Renal cortical epithelial cell (primary cell): ENCODE data around the gene NONO. TPM values are rescaled to one million over a fixed set of nuclear protein-coding genes. Genes with fewer than 3 reads are reported as not detected.
"Not testable (repeated sequence)": the region's sequence is repeated elsewhere in the genome, so short reads cannot be mapped to it uniquely, and the experiment has no call there.

Source experiments
- DNase-seq: peaks from one replicate; pipeline ENCODE4 v3.0.0-alpha.2; 2011; ENCODE audit warnings: low read depth
- total RNA-seq: library from RNA; depleted of rRNA; stranded (reverse); fragments of >200 nt; gene quantifications from 2 replicates; pipeline ENCODE4 v1.2.3, GENCODE V29; 2014

Gene NONO
- 409 and 442 TPM in 2 replicates for total RNA-seq

DNA sequence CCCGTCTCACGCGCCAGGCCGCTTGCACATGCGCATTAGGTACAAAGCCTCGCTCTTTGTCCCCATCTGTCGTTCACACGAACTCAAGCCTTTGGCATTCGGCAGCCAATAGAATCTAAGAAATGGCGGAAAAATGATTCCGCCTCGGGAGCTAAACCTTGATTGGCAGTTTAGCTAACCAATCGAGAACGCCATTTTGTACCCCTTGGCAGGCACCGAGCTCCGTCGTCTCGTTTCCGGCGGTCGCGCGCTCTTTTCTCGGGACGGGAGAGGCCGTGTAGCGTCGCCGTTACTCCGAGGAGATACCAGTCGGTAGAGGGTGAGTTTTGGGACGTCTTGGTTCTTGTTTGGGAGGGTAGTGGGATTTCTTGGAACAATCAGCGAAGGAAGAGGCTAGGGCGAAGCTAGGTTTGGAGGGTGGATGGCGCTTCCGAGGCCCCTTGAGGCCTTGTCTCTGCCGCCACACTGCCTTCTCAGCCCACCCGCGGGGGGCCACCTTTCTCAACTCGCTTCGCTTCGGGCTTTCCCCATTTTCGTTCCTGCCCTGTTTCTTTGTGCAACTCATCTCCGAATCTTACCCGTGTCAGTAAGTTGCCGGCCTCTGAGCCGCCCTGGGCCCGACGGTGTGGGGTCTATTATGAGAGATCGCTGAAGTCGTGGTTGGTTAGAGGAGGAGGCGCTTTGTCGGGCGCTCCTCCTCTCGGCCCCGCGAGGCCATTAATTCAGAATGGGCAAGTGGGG, at the start of gene NONO:
TSS of gene NONO (plus strand) at position 233 of the 741 bp plus-strand sequence. CDS start 7,003 bp downstream, outside the sequence.
- DNase-seq = peak; percentile 96

- no peak for DNase-seq
Observed at GRCh38 chrX:71235482-71235881, 48.0 kb upstream of the NONO start.

GRCh38 chrX:71236836-71237235, 46.6 kb upstream of the NONO start:
- DNase-seq = no peak

DNA sequence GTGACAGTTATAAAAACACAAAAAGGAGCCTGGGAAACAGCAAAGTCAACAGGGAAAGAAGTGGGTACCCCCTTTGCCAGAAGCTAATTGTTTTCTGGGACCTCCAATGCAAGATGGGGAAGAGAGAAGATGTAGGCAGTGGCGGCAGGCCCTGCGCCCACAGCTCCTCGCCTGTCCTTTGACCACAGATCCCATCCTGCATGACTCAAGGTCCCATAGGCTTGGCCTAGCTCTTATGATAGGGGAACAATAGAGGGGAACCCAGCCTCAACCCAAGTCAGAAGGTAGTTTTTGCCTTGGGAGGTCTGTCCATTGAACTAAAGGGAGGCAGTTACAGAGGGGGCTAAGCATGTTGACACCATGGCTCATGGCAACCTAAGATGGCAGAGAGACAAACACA, 43.7 kb upstream of the NONO start:
- DNase-seq = no peak

GRCh38 chrX:71241301-71241700, 42.1 kb upstream of the NONO start:
- DNase-seq = no peak

DNA sequence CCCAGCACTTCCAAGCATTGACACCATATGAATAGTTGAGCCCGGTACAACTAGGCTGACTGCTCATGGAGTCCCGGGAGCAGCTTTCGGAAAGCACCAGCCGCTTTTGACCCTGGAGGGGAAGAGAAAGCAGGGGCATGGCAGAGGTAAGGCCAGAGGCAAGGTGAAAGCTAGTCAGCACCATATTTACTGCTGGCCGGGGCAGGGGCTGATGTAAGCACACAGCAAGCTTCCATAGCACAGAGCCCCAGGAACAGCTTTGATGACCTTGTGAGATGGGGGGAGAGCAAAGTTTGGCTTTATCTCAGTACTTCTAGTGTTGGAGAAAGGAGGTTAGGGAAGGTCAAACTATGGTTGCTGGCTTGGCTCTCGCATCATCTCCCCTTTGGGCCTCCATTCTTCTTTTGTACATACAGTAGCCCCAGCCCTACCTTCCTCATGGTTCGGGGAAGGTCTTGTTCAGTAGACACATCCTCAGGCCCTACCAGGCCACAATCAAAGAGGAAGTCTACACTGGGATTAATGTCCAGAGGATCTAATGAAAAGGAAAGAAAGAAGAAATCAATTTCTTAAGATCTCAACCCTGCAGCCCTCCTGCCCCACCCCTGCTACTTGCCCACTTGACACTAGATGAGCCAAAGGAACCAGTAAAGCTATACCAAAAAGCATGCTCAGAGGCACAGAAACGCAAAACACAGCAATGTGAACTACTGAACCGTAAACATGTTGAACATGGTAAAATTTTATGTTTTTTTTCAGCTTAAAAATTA, 38.9 kb upstream of the NONO start:
- no peak for DNase-seq

DNA sequence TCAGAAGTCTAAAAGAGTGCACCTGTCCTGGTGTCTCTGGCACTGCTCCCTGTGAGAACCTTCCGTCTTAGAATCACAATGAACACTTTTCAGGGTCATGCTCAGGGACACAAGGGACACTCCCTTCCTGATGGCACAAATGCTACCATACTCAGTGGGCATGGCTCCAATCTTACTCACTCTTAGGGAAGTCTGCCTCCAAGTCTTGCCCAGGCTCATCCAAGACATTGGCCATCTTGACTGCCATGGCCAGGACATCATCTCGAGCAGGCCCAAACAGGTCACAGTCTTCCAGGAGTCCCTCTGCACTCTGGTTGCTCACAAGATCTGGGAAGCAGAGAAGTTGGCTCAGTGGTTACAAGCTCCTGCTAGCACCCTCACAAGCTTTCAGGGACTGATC, 38.3 kb upstream of the NONO start:
- DNase-seq = no peak

GRCh38 chrX:71250841-71251240, 32.6 kb upstream of the NONO start:
- DNase-seq = no peak

GRCh38 chrX:71251466-71251973, 31.9 kb upstream of the NONO start:
- no peak for DNase-seq

DNA sequence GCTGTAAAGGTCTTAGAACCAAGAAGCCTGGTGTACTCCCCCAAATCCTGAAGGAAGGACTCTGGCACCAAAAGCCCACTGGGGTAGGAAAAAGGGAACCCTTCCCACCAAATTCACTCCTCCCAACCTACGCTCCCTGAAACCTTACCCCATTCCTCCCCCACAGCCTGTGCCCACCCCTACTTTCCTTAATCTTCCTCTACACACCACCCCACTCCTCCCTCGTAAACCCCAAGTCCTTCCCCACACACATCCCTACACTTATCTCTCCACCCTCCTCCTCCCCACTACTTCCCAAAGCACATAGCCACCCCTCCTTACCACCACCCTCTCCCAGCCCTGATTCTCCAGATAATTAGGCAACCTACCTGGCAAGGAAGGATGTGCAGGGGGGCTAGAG, 31.2 kb upstream of the NONO start:
- DNase-seq = no peak

- DNase-seq = no peak
Observed at GRCh38 chrX:71253253-71254091, 30.0 kb upstream of the NONO start.

DNA sequence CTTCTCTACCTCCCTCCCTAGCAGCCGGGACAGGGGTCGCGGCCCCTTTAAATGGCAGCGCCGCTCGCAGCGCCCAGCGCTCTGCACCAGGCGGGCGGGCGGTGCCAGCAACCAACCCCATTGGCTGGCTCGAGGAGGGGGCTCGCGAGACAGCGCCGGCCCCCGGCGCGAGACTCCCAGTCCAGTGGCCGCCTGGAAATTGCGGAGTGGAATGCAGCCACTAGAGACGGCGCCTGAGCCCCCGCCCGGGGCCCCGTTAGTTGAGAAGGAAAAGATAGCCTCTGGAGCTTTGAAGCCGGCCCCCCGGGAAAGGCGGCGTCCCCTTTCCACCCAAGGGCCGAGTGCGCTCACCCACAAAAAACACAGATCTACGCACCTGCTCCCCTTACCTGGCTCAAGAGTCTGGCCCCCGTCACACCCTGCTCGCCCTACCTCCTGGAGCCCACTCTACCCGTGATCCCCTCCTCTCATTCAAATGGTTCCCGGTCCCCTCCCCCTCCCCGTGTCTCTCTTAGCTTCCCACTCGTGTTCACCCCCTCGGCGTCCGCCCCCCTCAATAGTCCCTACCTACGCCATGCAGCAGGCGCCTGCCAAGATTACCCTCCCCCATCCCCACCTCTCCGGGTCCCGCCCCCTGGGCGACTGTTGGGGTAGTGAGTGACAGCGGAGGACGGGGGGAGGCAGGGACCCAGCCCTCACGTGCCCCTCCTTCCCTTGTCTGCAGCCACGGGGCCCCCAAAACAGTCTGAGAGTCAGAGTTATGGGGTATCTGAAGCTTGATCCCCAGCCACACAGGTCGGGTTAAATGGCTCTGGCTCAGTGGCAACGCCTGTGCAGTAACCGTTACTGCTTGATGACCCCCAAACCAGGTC, 29.1 kb upstream of the NONO start, which contains the start of gene ZMYM3:
TSS of gene ZMYM3 (minus strand) at position 49 of the 872 bp plus-strand sequence. CDS start 885 bp downstream, outside the sequence.
- DNase-seq = peak; percentile 44

- DNase-seq = no peak
Observed at GRCh38 chrX:71256051-71256450, 27.4 kb upstream of the NONO start.

DNA sequence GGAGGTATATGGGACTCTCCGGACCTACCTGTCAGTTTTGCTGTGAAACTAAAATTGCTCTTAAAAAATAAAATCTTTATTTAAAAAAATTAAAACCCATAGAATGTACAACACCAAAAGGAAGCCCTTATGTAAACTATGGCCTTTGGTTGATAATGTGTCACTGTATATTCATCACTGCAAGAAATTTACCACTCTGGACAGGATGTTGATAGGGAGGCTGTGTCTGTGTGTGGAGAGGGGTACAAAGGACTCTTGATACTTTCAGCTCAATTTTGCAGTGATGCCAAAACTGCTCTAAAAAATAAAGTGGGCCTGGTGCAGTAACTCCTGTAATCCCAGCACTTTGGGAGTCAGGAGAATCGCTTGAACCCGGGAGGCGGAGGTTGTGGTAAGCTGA, 26.6 kb upstream of the NONO start:
- DNase-seq = no peak

DNA sequence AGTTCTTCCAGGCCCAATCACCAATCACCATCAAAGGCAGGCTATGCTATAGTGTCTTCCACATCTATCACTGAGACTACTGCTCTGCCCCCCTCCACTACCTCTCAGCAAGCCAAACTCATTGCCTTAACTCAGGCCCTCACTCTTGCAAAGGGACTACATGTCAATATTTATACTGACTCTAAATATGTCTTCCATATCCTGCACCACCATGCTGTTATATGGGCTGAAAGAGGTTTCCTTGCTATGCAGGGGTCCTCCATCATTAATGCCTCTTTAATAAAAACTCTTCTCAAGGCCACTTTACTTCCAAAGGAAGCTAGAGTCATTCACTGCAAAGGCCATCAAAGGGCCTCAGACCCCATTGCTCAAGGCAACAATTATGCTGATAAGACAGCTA, 14.8 kb upstream of the NONO start:
- DNase-seq = not testable (repeated sequence)

DNA sequence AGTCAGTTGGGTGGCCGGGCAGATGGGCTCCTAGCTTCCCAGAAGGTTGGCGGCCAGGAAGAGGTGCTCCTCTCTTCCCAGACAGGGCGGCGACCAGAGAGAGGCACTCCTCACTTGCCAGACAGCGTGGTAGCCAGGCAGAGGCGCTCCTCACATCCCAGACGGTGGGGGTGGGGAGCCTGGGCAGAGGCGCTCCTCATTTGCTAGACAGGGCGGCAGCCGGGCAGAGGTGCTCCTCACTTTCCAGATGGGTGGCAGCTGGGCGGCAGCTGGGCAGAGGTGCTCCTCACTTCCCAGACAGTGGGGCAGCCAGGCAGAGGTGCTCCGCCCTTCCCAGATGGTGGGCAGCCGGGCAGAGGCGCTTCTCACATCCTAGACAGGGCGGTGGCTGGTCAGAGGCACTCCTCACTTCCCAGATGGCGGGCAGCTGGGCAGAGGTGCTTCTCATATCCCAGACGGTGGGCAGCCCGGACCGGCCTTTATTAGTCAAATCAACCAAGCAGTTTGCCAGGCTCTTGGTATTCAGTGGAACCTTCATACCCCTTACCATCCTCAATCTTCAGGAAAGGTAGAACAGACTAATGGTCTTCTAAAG, 13.5 kb upstream of the NONO start:
- DNase-seq = no peak

GRCh38 chrX:71272313-71272712, 11.1 kb upstream of the NONO start:
- not testable (repeated sequence) for DNase-seq

DNA sequence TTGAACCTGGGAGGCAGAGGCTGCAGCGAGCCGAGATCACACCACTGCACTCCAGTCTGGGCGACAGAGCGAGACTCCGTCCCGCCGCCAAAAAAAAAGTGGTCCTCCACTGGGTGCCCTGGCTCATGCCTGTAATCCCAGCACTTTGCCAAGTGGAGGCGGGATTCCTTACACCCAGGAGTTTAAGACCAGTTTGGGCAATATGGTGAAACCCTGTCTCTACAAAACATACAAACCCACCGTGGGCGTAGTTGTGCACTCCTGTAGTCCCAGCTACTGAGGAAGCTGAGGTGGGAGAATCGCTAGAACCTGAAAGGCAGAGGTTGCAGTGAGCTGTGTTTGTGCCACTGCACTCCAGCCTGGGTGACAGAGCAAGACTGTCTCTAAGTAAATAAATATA, 2.1 kb upstream of the NONO start:
- not testable (repeated sequence) for DNase-seq

DNA sequence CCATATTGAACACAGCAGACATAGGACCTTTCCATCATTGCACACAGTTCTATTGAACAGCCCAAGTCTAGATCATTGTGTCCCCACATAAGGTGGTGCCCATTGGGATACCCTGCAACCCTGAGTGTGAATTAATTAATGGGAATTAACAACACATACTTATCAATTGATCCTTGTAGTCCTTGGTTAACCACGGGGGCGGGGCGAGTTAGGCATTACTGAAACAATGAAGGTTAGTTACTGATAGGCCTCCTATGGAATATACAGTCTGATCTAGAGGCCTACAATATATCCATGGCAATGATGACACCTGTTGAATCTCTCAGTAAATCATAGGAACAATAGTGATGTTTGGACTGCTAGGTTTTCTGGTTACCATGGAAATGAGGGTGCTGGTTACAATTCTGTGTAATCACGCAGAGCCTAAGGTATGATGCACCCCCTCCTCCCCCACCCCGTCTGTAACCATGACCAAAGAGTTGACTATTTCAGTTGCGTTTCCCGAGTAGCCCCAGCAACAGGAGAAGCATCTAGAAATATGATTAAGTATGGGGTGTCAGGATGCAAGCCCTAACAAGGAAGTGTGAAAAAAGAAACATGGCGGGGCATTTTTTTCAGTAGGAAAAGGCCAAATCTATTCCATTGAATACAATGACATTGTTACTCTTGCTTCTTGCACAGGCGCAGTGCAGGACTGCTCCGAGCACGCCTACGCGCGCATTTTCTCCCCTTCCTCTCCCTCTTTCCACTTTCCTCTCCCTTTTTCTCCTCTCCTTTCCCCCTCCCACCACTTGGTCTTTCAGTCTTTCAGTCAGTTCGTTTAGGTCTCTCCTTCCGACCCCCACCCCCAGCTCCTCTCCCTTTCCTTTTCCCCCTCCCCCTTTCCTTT, 677 bp upstream of the NONO start:
- peak; percentile 73 for DNase-seq

DNA sequence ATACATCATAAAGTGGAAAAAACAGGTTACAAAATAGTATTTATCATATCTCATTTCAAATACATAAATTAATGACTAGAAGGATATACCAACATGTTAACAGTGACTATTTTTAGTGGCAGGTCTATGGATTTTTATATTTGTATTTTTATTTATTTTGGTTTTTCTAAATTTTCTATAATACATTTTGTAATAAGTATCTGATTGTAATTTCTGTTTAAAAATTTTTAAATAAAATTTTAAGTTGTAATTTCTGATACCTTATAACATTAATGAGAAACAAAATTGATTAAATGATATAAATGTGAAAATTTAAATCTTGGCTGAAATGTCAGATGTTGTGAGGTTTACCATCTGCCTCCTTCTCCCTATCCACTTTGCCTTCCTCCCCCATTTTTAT, 2.5 kb downstream of the NONO start:
- DNase-seq = no peak
